ACC112 (cell line): ENCODE measurements around the gene JMJD1C.

Experiments
- H2AFZ ChIP-seq: fragments of 200-600 bp; sonication (generic); one replicate; pipeline ENCODE4 v1.6.0; 2017; ENCODE audit warnings: antibody characterized with exemption, low read length; ENCODE audit not compliant: unreplicated experiment
- H3K27ac ChIP-seq: fragments of 200-600 bp; sonication (generic); 2 replicates; pipeline ENCODE4 v1.5.1; 2014; ENCODE audit warnings: low read depth, mild to moderate bottlenecking, antibody characterized with exemption, low read length, moderate library complexity
- H3K27me3 ChIP-seq: fragments of 200-600 bp; sonication (generic); 2 replicates; pipeline ENCODE4 v1.6.1; 2014; ENCODE audit warnings: mild to moderate bottlenecking, antibody characterized with exemption, low read length, moderate library complexity, mixed read lengths; ENCODE audit not compliant: insufficient read depth
- H3K36me3 ChIP-seq: fragments of 200-600 bp; sonication (generic); 2 replicates; pipeline ENCODE4 v1.6.1; 2016; ENCODE audit warnings: mild to moderate bottlenecking, antibody characterized with exemption, low read length, moderate library complexity, mixed read lengths; ENCODE audit not compliant: insufficient read depth
- H3K4me1 ChIP-seq: fragments of 200-600 bp; sonication (generic); one replicate; pipeline ENCODE4 v1.6.1; 2016; ENCODE audit warnings: low read length, mixed read lengths; ENCODE audit not compliant: insufficient read depth, unreplicated experiment, control insufficient read depth
- H3K4me3 ChIP-seq: fragments of 200-600 bp; sonication (generic); 2 replicates; pipeline ENCODE4 v1.5.1; 2014; ENCODE audit warnings: mild to moderate bottlenecking, low read depth, low read length
- H3K79me2 ChIP-seq: fragments of 200-600 bp; sonication (generic); one replicate; pipeline ENCODE4 v1.6.0; 2016; ENCODE audit warnings: low read length; ENCODE audit not compliant: control insufficient read depth, unreplicated experiment, insufficient read depth

JMJD1C gene

DNA sequence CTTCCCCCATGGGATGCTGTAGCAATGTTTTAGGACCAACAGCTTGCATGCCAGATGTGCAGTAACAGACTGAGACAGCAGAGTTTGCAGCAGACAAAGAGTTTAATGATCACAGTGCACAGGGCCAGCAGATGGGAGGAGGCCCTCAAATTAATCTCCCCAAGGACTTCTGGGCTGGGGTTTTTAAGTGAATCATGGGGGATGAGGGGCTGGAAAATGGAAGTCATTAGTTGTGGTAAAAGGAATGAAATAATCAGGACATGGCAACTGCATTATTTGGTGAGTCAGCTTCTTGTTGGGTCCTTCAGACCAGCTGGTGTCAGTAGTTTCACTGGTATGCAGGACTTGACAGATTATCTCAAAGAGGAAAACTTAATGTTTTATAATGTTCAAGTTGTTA, 345.2 kb downstream of the JMJD1C start:
- H2AFZ ChIP-seq = no peak overlapping the region
- H3K4me1 ChIP-seq = peaks cover 19% of the 10 kb centered on the region
- H3K4me3 ChIP-seq = no peak overlapping the region
- no peaks in the 10 kb centered on the region for H3K36me3 ChIP-seq
- no peaks in the 10 kb centered on the region for H3K27me3 ChIP-seq
- H3K79me2 ChIP-seq = no peaks in the 10 kb centered on the region
- 0 out of 2 replicates have a peak overlapping the region, but pooled peaks have one; percentile 26 for H3K27ac ChIP-seq

DNA sequence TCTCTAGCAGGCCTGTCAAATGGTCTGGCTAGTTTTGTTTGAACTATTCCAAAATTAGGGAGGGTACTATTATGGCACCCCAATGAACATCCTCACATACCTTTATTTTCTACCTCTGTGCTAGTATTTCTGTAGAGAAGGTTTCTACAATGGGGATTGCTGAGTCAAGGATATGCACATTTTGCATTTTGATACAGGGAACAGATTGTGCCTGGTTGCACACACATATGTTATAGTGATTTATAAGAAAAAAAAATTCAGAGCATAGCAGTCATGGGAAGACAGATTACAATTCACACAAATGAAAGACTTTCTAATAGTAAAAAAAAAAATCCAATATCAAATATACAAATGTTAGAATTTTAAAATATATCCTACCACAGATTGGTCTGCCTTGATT, 346.7 kb downstream of the JMJD1C start:
- Histone ChIP-seq H3K27ac (no peak overlapping the region), H3K4me3 (no peak overlapping the region), H3K27me3 (no peaks in the 10 kb centered on the region), H3K4me1 (peaks cover 31% of the 10 kb centered on the region), H3K36me3 (no peaks in the 10 kb centered on the region), H3K79me2 (no peaks in the 10 kb centered on the region), H2AFZ (no peak overlapping the region)
